ENCODE results near the gene ATOSA. TPM values are rescaled to one million over a fixed set of nuclear protein-coding genes. Genes with fewer than 3 reads are reported as not detected.
A peak's percentile ranks its signal among the peaks of the same experiment; 100 is the strongest.

The ATOSA gene
- total RNA-seq, 1 donor from 2014 or later, result 14.8 TPM

DNA sequence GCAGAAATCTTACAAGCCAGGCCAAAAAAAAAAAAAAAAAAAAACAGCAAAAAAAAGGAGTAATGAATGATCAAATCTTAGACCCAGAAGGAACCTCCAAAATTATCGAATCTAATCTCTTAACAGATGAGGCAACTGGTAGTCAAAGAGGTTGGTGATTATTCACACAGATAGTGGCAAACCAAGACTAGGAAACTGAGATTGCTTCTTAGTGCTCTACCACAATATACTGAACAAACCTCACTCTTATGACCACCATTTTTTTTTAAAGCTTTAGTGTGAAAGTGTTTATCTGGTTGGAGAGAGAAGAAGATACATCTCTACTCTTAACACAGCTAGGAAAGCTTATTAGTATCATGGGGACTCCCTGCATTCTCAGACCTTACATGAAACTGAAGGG, 17.3 kb downstream of the ATOSA start:
- Mint-ChIP-seq H3K27ac (no peak overlapping the region), H3K9me3 (no peaks in the 10 kb centered on the region), H3K4me3 (no peak overlapping the region), H3K27me3 (ENCODE audit: insufficient read depth) (no peaks in the 10 kb centered on the region), H3K36me3 (ENCODE audit: low read depth) (peaks cover 50% of the 10 kb centered on the region), H3K4me1 (ENCODE audit: low read depth) (peaks cover 29% of the 10 kb centered on the region)
- intact Hi-C loops (cut with micrococcal nuclease), result no loop called here
- DNase-seq (ENCODE audit: low spot score), result no peak

DNA sequence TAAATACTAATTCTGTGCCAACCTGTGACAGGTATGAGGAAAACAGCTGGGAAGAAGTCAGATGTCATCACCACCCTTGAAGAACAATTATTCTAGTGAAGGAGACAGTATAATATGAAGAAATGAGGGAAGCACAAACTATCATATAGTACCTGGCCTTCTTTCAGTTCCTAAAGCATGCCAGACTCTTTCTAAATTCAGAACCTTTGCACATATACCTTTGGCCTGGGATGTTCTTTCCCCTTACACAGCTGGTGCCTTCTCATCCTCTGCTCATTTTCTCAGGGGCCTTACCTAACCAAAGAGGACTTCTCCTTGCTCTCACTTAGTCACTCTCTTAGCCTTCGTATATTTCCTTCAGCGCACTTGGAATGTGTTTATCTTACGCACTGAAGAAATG, 19.0 kb downstream of the ATOSA start:
- Mint-ChIP-seq H3K27me3 (ENCODE audit: insufficient read depth) (no peaks in the 10 kb centered on the region), H3K36me3 (ENCODE audit: low read depth) (peaks cover 40% of the 10 kb centered on the region), H3K9me3 (no peaks in the 10 kb centered on the region), H3K4me1 (ENCODE audit: low read depth) (peaks cover 29% of the 10 kb centered on the region), H3K27ac (no peak overlapping the region), H3K4me3 (no peak overlapping the region)
- no peak for DNase-seq (ENCODE audit: low spot score)
- intact Hi-C loops (cut with micrococcal nuclease), result no loop called here

DNA sequence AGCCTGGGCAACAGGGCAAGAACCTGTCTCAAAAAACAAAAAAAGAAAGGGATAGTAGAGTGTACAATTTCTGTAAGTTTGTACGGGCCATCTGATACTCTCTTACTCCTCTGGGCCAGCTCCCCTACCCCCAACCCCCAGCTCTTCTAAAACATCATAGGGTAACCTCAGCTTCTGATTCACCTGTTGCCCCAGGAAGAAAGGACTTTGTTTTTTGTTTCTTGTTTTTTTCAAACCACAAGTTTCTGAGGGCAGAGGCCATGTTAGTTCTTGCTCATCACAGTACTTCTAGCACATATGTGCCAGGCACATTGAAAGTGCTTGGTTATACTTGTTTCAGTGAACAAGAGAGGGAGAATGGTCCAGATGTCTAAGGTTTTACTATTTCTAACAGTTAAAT, 20.2 kb downstream of the ATOSA start:
- Mint-ChIP-seq H3K27ac (peak overlapping the region; percentile 49), H3K4me1 (ENCODE audit: low read depth) (peaks cover 29% of the 10 kb centered on the region), H3K27me3 (ENCODE audit: insufficient read depth) (no peaks in the 10 kb centered on the region), H3K36me3 (ENCODE audit: low read depth) (peaks cover 41% of the 10 kb centered on the region), H3K4me3 (no peak overlapping the region), H3K9me3 (no peaks in the 10 kb centered on the region)
- intact Hi-C loops (cut with micrococcal nuclease), result loop anchor here (1.0 to 5.0 kb wide), 2 partner anchors 19 to 92 kb away; partner anchors contain the start of gene ARPP19
- DNase-seq (ENCODE audit: low spot score), result peak; percentile 17

DNA sequence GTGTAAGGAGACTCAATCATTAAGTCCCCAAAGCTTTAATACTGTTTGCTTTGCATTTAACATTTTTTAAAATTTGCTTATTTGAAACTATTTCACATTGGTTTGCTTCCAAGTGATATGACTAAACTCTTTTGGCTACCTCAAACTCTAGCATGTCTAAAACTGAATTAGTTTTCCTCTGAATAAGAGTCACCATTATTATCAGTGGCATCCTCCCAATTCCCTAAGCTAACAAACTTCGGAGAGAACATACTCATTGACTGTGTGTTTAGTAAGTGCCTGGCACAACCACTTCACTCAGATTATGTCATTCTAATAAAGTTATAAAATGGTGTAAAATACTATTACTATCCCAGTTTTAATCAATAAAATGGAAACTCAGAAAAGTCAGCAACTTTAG, 21.9 kb downstream of the ATOSA start:
- no peaks in the 10 kb centered on the region for H3K9me3 Mint-ChIP-seq
- no peaks in the 10 kb centered on the region for H3K27me3 Mint-ChIP-seq (ENCODE audit: insufficient read depth)
- H3K4me1 Mint-ChIP-seq (ENCODE audit: low read depth), result peaks cover 29% of the 10 kb centered on the region
- H3K36me3 Mint-ChIP-seq (ENCODE audit: low read depth), result peaks cover 41% of the 10 kb centered on the region
- DNase-seq (ENCODE audit: low spot score), result no peak
- H3K27ac Mint-ChIP-seq, result no peak overlapping the region
- H3K4me3 Mint-ChIP-seq, result no peak overlapping the region
- intact Hi-C loops (cut with micrococcal nuclease), result loop anchor here (5.0 kb wide), 1 partner anchor 90 kb away; the partner anchor contains the start of gene ARPP19

DNA sequence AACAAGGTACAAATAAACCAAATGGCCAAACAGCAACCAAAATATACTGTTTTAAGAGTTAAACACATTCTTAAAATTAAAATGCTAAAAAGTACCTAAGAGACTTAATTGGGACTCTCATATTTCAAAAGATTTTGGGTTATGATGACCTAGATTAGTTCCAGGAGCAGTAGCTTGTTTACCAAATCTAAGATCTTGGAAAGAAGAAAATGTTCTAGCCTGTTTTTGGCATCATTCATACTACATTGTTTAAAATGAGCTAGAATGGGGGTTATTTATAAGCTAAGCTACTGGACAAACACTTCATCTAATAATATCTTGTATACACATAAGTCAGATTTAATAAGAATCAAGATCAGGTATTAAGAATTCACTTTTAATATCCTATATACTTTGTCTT, 22.8 kb downstream of the ATOSA start:
- DNase-seq (ENCODE audit: low spot score), result no peak
- Mint-ChIP-seq H3K27me3 (ENCODE audit: insufficient read depth) (no peaks in the 10 kb centered on the region), H3K4me3 (no peak overlapping the region), H3K4me1 (ENCODE audit: low read depth) (peaks cover 27% of the 10 kb centered on the region), H3K9me3 (no peaks in the 10 kb centered on the region), H3K36me3 (ENCODE audit: low read depth) (peaks cover 38% of the 10 kb centered on the region), H3K27ac (no peak overlapping the region)
- intact Hi-C loops (cut with micrococcal nuclease), result loop anchor here (5.0 kb wide), 1 partner anchor 89 kb away; the partner anchor contains the start of gene ARPP19

DNA sequence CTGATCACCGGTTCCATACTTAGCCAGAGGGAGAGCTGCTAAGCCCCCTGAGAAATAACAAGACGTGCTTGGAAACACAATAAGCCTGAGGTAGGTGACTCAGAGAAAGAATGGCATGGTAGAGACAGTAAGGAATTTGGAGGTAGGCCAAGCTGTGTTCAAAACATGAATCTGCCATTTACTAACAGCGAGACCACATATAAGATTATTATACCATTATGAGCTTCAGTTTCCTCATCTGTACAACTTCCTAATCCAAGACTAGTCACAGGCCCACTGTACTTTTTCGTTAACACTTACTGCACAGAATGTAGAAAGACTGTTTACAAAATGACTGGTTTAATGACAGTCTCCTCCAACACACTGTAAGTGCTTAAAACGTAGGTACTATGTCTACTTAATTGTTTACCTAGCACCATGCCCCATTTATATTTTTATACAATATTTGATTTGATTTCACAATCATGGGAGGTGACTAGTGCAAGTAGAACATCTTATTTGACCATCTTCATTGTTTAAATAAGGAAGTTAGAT, 25.7 kb downstream of the ATOSA start:
- peaks cover 14% of the 10 kb centered on the region for H3K4me1 Mint-ChIP-seq (ENCODE audit: low read depth)
- no peaks in the 10 kb centered on the region for H3K27me3 Mint-ChIP-seq (ENCODE audit: insufficient read depth)
- no peak overlapping the region for H3K4me3 Mint-ChIP-seq
- H3K27ac Mint-ChIP-seq, result no peak overlapping the region
- intact Hi-C loops (cut with micrococcal nuclease), result no loop called here
- DNase-seq (ENCODE audit: low spot score), result no peak
- H3K36me3 Mint-ChIP-seq (ENCODE audit: low read depth), result peaks cover 23% of the 10 kb centered on the region
- H3K9me3 Mint-ChIP-seq, result no peaks in the 10 kb centered on the region

DNA sequence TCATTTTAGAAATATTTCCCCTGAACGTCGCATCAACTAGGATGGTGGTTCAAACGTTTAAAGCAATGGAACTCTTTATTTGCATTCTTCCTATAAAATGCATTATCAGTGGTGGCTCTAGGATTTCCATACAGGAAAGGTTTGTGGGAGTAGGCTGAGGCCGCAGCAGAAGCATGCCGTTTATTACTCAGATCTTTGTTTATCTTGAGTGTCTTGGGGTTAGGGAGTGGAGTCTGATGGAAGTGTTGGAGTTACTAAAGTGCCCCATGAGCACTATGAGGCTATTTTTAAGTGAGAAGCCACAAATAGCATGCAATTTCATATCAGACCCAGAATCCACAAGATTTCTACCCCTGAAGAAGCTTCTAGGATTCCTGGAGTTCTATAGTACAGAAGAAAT, 26.2 kb downstream of the ATOSA start:
- Mint-ChIP-seq H3K9me3 (no peaks in the 10 kb centered on the region), H3K4me1 (ENCODE audit: low read depth) (peaks cover 9% of the 10 kb centered on the region), H3K27me3 (ENCODE audit: insufficient read depth) (no peaks in the 10 kb centered on the region), H3K4me3 (no peak overlapping the region), H3K27ac (no peak overlapping the region), H3K36me3 (ENCODE audit: low read depth) (peaks cover 18% of the 10 kb centered on the region)
- DNase-seq (ENCODE audit: low spot score), result no peak
- intact Hi-C loops (cut with micrococcal nuclease), result no loop called here

DNA sequence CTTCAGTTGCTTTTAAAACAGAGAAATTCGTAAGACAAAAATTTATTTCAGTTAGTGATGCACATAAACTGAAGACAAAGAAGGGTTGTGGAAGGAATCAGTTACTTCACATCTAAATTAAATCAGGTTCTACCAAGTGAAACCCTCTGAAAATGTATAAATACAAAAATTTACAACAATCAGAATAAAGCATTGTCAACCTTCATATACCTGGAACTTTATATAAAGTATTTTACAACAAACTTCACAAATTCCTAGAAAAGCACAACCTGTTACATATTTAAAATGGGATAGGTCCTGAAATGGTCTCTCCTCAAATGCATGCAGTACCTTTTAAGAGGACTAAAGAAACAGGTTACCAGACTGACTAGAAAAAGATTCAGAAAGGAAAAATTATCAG, 26.9 kb downstream of the ATOSA start:
- Mint-ChIP-seq H3K9me3 (no peaks in the 10 kb centered on the region), H3K27me3 (ENCODE audit: insufficient read depth) (no peaks in the 10 kb centered on the region), H3K4me1 (ENCODE audit: low read depth) (peaks cover 9% of the 10 kb centered on the region), H3K4me3 (peak overlapping the region; percentile 54), H3K27ac (no peak overlapping the region), H3K36me3 (ENCODE audit: low read depth) (peaks cover 20% of the 10 kb centered on the region)
- intact Hi-C loops (cut with micrococcal nuclease), result no loop called here
- DNase-seq (ENCODE audit: low spot score), result no peak

DNA sequence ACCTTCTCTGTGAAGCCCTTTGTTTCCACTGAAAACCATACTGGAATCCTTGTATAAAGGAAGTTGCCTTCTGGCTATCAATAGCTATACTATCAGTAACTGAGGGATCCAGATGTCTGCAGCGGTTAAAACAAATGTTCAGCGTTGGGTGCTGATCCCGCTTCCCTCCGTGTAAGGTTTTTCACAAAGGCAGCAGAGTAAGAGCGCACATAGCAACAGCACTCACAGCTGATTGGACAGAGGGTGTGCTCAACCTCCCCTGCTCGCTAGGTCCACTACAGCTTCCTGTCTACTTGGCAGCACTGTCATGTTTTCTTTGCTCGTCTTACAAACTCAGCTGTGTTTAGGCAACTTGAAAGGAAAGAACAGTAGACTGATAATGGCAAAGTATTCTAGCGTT, 27.3 kb downstream of the ATOSA start:
- intact Hi-C loops (cut with micrococcal nuclease), result no loop called here
- peaks cover 9% of the 10 kb centered on the region for H3K4me1 Mint-ChIP-seq (ENCODE audit: low read depth)
- no peak overlapping the region for H3K27ac Mint-ChIP-seq
- H3K9me3 Mint-ChIP-seq, result no peaks in the 10 kb centered on the region
- peak; percentile 15 for DNase-seq (ENCODE audit: low spot score)
- peaks cover 19% of the 10 kb centered on the region for H3K36me3 Mint-ChIP-seq (ENCODE audit: low read depth)
- no peaks in the 10 kb centered on the region for H3K27me3 Mint-ChIP-seq (ENCODE audit: insufficient read depth)
- H3K4me3 Mint-ChIP-seq, result peak overlapping the region; percentile 54

DNA sequence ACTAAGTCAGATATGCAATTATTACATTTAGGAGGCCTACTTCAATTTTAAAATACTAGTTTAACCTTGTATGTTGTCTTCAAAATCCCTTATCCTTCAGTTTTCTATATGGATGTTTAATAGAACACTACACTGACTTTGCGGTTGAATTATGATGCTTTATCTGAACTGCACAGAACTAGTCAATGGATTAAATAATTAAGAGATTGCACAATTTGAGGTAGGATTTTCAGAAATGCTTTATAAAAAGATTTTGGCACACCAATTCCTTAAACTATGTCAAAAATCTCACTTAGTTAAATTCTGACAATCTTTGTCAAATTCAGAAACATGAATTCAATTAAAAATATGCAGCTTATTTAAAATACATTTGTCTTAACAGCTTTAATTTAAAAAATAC, 28.1 kb downstream of the ATOSA start:
- Mint-ChIP-seq H3K4me3 (no peak overlapping the region), H3K4me1 (ENCODE audit: low read depth) (peaks cover 9% of the 10 kb centered on the region), H3K9me3 (no peaks in the 10 kb centered on the region), H3K27ac (no peak overlapping the region), H3K36me3 (ENCODE audit: low read depth) (peaks cover 20% of the 10 kb centered on the region), H3K27me3 (ENCODE audit: insufficient read depth) (no peaks in the 10 kb centered on the region)
- intact Hi-C loops (cut with micrococcal nuclease), result no loop called here
- no peak for DNase-seq (ENCODE audit: low spot score)

DNA sequence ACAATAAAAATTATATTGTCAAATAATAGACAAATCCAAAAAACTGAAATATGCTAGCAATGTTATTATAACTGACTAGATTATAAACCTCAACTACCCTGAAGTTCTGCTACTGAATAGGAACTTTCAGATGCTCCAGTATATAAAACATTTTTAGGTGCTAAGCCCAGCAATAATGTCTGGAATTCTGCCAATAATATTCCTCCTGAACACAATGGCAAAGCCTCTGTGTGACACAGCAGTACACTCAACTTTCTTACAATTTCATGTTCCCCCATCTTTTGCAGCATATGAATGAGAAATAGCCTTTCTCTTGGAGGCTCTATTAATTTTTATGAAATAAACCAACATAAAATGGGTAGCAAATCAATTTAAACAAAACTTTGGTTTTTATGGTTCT, 29.5 kb downstream of the ATOSA start:
- H3K27ac Mint-ChIP-seq, result no peak overlapping the region
- no peak for DNase-seq (ENCODE audit: low spot score)
- peaks cover 9% of the 10 kb centered on the region for H3K4me1 Mint-ChIP-seq (ENCODE audit: low read depth)
- no peaks in the 10 kb centered on the region for H3K9me3 Mint-ChIP-seq
- H3K4me3 Mint-ChIP-seq, result no peak overlapping the region
- peaks cover 24% of the 10 kb centered on the region for H3K36me3 Mint-ChIP-seq (ENCODE audit: low read depth)
- intact Hi-C loops (cut with micrococcal nuclease), result no loop called here
- H3K27me3 Mint-ChIP-seq (ENCODE audit: insufficient read depth), result no peaks in the 10 kb centered on the region

DNA sequence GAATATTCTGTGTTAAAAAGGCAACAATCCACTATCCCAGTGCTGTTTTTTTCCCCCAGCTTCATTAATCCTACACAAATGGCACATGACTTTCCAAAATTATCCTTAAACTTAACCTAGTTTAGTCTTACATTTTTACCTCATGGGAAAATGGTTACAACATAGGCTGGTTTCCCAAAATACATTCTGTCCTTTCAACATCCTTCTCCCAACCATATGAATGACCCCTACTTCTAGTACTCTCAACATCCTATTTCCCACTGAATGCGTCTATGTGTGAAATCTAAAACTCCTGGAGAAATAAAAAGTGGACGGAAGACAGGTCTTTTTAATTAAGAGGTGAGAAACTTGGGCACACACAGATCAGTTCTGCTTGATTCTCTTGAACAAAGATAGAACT, 33.3 kb downstream of the ATOSA start:
- Mint-ChIP-seq H3K27ac (no peak overlapping the region), H3K27me3 (ENCODE audit: insufficient read depth) (no peaks in the 10 kb centered on the region), H3K4me3 (no peak overlapping the region), H3K36me3 (ENCODE audit: low read depth) (peaks cover 18% of the 10 kb centered on the region), H3K4me1 (ENCODE audit: low read depth) (peaks cover 22% of the 10 kb centered on the region), H3K9me3 (no peaks in the 10 kb centered on the region)
- intact Hi-C loops (cut with micrococcal nuclease), result no loop called here
- DNase-seq (ENCODE audit: low spot score), result no peak

DNA sequence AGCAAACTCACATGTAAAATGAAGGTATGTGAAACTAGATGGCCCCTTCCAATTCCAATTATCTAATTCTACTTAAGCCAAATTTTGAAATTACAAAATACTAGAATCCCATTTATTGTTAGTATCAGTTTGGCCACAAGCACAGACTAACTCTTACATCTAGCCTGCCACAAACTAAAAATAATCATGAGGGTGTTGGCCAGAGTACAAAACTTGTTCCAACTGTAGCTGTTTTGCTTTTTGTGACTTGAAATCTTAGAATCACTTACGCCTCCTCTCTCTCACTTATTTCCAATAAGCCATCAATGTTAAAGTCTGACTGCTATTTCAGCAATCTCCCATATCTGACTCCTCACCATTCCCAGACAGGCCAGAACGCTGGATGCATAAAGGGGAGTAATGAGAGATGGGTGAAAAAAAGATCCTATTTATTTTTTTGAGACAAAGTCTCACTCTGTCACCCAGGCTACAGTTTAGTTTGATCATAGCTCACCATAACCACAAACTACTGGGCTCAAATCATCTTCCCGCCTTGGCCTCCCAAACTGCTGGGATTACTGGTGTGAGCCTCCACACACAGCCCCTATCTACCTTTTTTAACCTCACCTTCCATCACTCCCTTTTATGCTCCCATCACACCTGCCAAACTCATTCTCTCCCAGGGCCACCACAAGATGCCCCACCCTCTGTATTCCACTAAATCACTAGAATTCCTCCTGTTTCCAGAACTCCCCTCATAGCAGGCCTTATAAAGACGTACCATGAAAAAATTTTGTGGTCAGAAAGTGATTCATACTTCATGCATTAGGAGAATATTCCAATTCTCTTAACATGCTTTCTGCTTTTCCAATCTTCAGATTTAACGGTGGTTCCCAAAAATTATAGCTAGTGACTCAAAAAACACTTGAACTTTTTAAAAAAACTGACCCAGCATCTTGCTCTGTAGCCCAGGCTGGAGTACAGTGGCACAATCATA, 36.5 kb downstream of the ATOSA start:
- Mint-ChIP-seq H3K4me3 (no peak overlapping the region), H3K4me1 (ENCODE audit: low read depth) (peaks cover 23% of the 10 kb centered on the region), H3K9me3 (no peaks in the 10 kb centered on the region), H3K36me3 (ENCODE audit: low read depth) (peaks cover 16% of the 10 kb centered on the region), H3K27me3 (ENCODE audit: insufficient read depth) (no peaks in the 10 kb centered on the region), H3K27ac (no peak overlapping the region)
- DNase-seq (ENCODE audit: low spot score), result no peak
- intact Hi-C loops (cut with micrococcal nuclease), result no loop called here
